ENCODE data around the gene EHHADH.

DNA sequence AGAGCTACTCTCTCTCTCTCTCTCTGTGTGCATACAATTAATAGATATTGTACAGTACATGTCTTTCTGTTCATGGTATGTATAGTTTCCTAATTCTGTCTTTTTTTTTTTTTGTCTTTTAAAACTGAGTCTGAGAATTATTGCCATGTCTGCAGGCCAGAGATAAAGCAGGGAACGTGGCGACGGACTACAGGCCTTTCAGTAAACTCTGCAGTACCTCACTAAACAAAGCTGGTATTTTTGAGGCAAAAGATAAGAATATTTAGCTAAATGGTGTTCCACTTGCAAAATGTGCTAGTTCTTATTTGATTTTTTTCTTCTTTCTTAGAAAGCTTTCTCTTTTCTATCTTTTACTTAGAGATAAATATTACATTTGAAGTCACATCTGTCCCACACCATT, 44.0 kb upstream of the EHHADH start:
- TF ChIP-seq, protein P1, sequence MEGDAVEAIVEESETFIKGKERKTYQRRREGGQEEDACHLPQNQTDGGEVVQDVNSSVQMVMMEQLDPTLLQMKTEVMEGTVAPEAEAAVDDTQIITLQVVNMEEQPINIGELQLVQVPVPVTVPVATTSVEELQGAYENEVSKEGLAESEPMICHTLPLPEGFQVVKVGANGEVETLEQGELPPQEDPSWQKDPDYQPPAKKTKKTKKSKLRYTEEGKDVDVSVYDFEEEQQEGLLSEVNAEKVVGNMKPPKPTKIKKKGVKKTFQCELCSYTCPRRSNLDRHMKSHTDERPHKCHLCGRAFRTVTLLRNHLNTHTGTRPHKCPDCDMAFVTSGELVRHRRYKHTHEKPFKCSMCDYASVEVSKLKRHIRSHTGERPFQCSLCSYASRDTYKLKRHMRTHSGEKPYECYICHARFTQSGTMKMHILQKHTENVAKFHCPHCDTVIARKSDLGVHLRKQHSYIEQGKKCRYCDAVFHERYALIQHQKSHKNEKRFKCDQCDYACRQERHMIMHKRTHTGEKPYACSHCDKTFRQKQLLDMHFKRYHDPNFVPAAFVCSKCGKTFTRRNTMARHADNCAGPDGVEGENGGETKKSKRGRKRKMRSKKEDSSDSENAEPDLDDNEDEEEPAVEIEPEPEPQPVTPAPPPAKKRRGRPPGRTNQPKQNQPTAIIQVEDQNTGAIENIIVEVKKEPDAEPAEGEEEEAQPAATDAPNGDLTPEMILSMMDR (IDR thresholded peaks at IDR 0.05): no peak
- no peak for TF ChIP-seq POLR2A (IDR thresholded peaks at IDR 0.05)
